ENCODE data around the gene ABCA1. TPM values are rescaled to one million over a fixed set of nuclear protein-coding genes. Genes with fewer than 3 reads are reported as not detected.

Gene ABCA1
- total RNA-seq, 4 donors from 2014 or later: 24.5 to 89.1 (median 48.5) TPM

GRCh38 chr9:104805441-104805840 lies 122.5 kb downstream of the ABCA1 start:
- Histone ChIP-seq H3K36me3 (peaks cover 97% of the 10 kb centered on the region), H3K9me3 (no peaks in the 10 kb centered on the region), H3K4me3 (no peak overlapping the region), H3K27ac (no peak overlapping the region), H3K4me1 (no peaks in the 10 kb centered on the region), H3K27me3 (no peaks in the 10 kb centered on the region)
- DNase-seq (ENCODE audit: low spot score in 2 of 2): no peak
- TF ChIP-seq POLR2A (IDR thresholded peaks at IDR 0.05) (no peak), EP300 (IDR thresholded peaks at IDR 0.05) (no peak), CTCF (IDR thresholded peaks at IDR 0.05) (no peak)
- 92% methylated on average over 2 of the region's 2 CpGs for WGBS

- no peak for DNase-seq (ENCODE audit: low spot score in 2 of 2)
- no peak for TF ChIP-seq POLR2A (IDR thresholded peaks at IDR 0.05)
- no peak for TF ChIP-seq CTCF (IDR thresholded peaks at IDR 0.05)
- no peaks in the 10 kb centered on the region for H3K27me3 ChIP-seq
- H3K4me3 ChIP-seq: no peak overlapping the region
- no peaks in the 10 kb centered on the region for H3K9me3 ChIP-seq
- no peaks in the 10 kb centered on the region for H3K4me1 ChIP-seq
- H3K27ac ChIP-seq: no peak overlapping the region
- 73% methylated on average over 2 of the region's 2 CpGs for WGBS
- H3K36me3 ChIP-seq: peaks cover 96% of the 10 kb centered on the region
These were observed 125.0 kb downstream of the ABCA1 start for GRCh38 chr9:104802906-104803305.

GRCh38 chr9:104802110-104802509 lies 125.8 kb downstream of the ABCA1 start:
- DNase-seq (ENCODE audit: low spot score in 2 of 2): no peak
- Histone ChIP-seq H3K9me3 (no peaks in the 10 kb centered on the region), H3K4me1 (no peaks in the 10 kb centered on the region), H3K27ac (no peak overlapping the region), H3K27me3 (no peaks in the 10 kb centered on the region), H3K4me3 (no peak overlapping the region), H3K36me3 (peaks cover 98% of the 10 kb centered on the region)
- TF ChIP-seq POLR2AphosphoS5 (IDR thresholded peaks at IDR 0.05) (no peak), EP300 (IDR thresholded peaks at IDR 0.05) (no peak), POLR2A (IDR thresholded peaks at IDR 0.05) (no peak), CTCF (IDR thresholded peaks at IDR 0.05) (no peak)
- 90% methylated on average over 5 of the region's 5 CpGs for WGBS

- no peaks in the 10 kb centered on the region for H3K4me1 ChIP-seq
- no peak for DNase-seq (ENCODE audit: low spot score in 2 of 2)
- 89% methylated on average over 7 of the region's 7 CpGs for WGBS
- peaks cover 98% of the 10 kb centered on the region for H3K36me3 ChIP-seq
- no peak overlapping the region for H3K4me3 ChIP-seq
- no peak overlapping the region for H3K27ac ChIP-seq
- H3K9me3 ChIP-seq: no peaks in the 10 kb centered on the region
- TF ChIP-seq POLR2AphosphoS5 (IDR thresholded peaks at IDR 0.05) (no peak), CTCF (IDR thresholded peaks at IDR 0.05) (no peak), POLR2A (IDR thresholded peaks at IDR 0.05) (no peak), EP300 (IDR thresholded peaks at IDR 0.05) (no peak)
- H3K27me3 ChIP-seq: no peaks in the 10 kb centered on the region
These were observed 127.7 kb downstream of the ABCA1 start for GRCh38 chr9:104800068-104800785.

GRCh38 chr9:104798209-104798995 lies 129.6 kb downstream of the ABCA1 start:
- Histone ChIP-seq H3K9me3 (no peaks in the 10 kb centered on the region), H3K36me3 (peaks cover 96% of the 10 kb centered on the region), H3K4me1 (no peaks in the 10 kb centered on the region), H3K27me3 (no peaks in the 10 kb centered on the region), H3K27ac (no peak overlapping the region), H3K4me3 (no peak overlapping the region)
- no peak for DNase-seq (ENCODE audit: low spot score in 2 of 2)
- no peak for TF ChIP-seq EP300 (IDR thresholded peaks at IDR 0.05)
- 72% methylated on average over 5 of the region's 5 CpGs for WGBS
